Muscle of arm (tissue), 12 donors: ENCODE data around the gene ZNF343. TPM values are rescaled to one million over a fixed set of nuclear protein-coding genes. Genes with fewer than 3 reads are reported as not detected.

Experiments used
- polyA plus RNA-seq, 12 donors: library from polyadenylated mRNA; unstranded; fragments of 120-200 nt; gene quantifications; one replicate each; pipeline ENCODE4 v1.2.1, GENCODE V29; 2013; ENCODE audit not compliant: insufficient read length in 12 of 12

ZNF343 gene
- polyA plus RNA-seq, 12 donors, result 3.3 to 12.4 (median 9.8) TPM; not detected in 1

Other genes starting within 250 kb of the ZNF343 start
- gene TGM3, start 212.9 kb downstream of the ZNF343 start, polyA plus RNA-seq, result under 1 TPM in 10 of 12 donors, not detected in 2; 0.07 to 0.80 (median 0.21) TPM
- not detected for gene TGM6, start 128.0 kb downstream of the ZNF343 start, polyA plus RNA-seq
- 10 to 100 TPM in 11 of 12 donors, not detected in 1; 62.3 to 96.8 (median 70.5) TPM for gene SNRPB, start 38.1 kb downstream of the ZNF343 start, polyA plus RNA-seq
- under 1 TPM in 6 of 12 donors, not detected in 6; 0.04 to 0.14 (median 0.12) TPM for gene TMC2, start 27.7 kb upstream of the ZNF343 start, polyA plus RNA-seq
- gene NOP56, start 143.7 kb upstream of the ZNF343 start, polyA plus RNA-seq, result 100 to 1,000 TPM in 11 of 12 donors, not detected in 1; 131 to 191 (median 155) TPM
- 100 to 1,000 TPM in 4 of 12 donors, 10 to 100 TPM in 7, not detected in 1; 78.3 to 110 (median 98.9) TPM for gene IDH3B, start 155.3 kb upstream of the ZNF343 start, polyA plus RNA-seq
- 1 to 10 TPM in 11 of 12 donors, not detected in 1; 3.9 to 9.6 (median 6.5) TPM for gene EBF4, start 183.9 kb upstream of the ZNF343 start, polyA plus RNA-seq